Right lobe of liver (tissue), 6 donors: ENCODE measurements around the gene UBASH3B. TPM values are rescaled to one million over a fixed set of nuclear protein-coding genes. Genes with fewer than 3 reads are reported as not detected.

Experiments used
- ATAC-seq, 4 donors: fragments of 200-7000 bp; cut with Tn5 transposase; one replicate each; pipeline ENCODE4 v1.9.1; 2020; ENCODE audit warnings: mild to moderate bottlenecking in 4 of 4, moderate library complexity in 4 of 4
- DNase-seq, 3 donors: peaks; one replicate each; pipeline ENCODE4 v3.0.0-alpha.2; 2020
- H3K27ac ChIP-seq, 3 donors: fragments of 200-600 bp; one replicate each; pipeline ENCODE4 v1.8.0; 2022
- H3K27me3 ChIP-seq, 2 donors: fragments of 200-600 bp; one replicate each; pipeline ENCODE4 v1.8.0; 2022
- H3K36me3 ChIP-seq, 4 donors: fragments of 200-600 bp; sonication (generic) in 1 of 4; one replicate each; pipeline versions ENCODE4 v1.5.1 to v1.8.0; 2017 to 2022; ENCODE audit warnings: control low read depth in 1 of 4
- H3K4me1 ChIP-seq, 4 donors: fragments of 200-600 bp; sonication (generic) in 1 of 4; one replicate each; pipeline versions ENCODE4 v1.5.1 to v1.8.0; 2017 to 2022; ENCODE audit warnings: control low read depth in 1 of 4
- H3K4me3 ChIP-seq, 3 donors: fragments of 200-600 bp; one replicate each; pipeline ENCODE4 v1.8.0; 2022
- H3K9me3 ChIP-seq, 4 donors: fragments of 200-600 bp; sonication (generic) in 1 of 4; one replicate each; pipeline versions ENCODE4 v1.5.1 to v1.8.0; 2017 to 2022; ENCODE audit warnings: control low read depth in 1 of 4
- CTCF ChIP-seq, 4 donors: fragments of 200-600 bp in 3 of 4; fragments of 450-650 bp in 1 of 4; IDR thresholded peaks; one replicate each; pipeline versions ENCODE4 v1.5.1 to v1.8.0; 2016 to 2022; ENCODE audit warnings: antibody characterized with exemption in 4 of 4, mild to moderate bottlenecking in 2 of 4
- POLR2A ChIP-seq: fragments of 450-650 bp; IDR thresholded peaks from one replicate; pipeline ENCODE4 v1.6.1; 2017; ENCODE audit warnings: antibody characterized with exemption, mild to moderate bottlenecking
- WGBS: methylation state at CpG from one replicate; pipeline ENCODE4 v1.1.6; 2018; ENCODE audit warnings: low coverage, low lambda C conversion rate; ENCODE audit not compliant: insufficient coverage; ENCODE audit errors: missing lambda C conversion rate; 5-methylcytosine and 5-hydroxymethylcytosine counted together
- intact Hi-C, 2 donors: fragments of 100-400 bp; cut with DNase I; formaldehyde crosslinking; loops; one replicate each; pipeline versions ENCODE4 v1.11.2 to v1.14.1; 2022
- total RNA-seq, 6 experiments: library from RNA; depleted of rRNA in 2 of 6; stranded (reverse); fragments of >200 nt in 2 of 6; fragmentation: NEBNext Ultra II Directional in 3 of 6; extraction: Animal tissue kit (Norgen Biotek cat#: 25700) in 3 of 6; gene quantifications; one replicate each; pipeline versions ENCODE4 v1.1.0 to v1.2.4, GENCODE V29; 2016 to 2023
- donor health status: DM: no; HTN: yes; CAD: no.
- donor health status: DM: no; HTN: no; CAD: no.
- donor health status: DM: no; HTN: no; CAD: no.
- donor health status: DM: no; HTN: yes; CAD: no.
- donor health status: DM: no; HTN: yes; CAD: no.

Gene UBASH3B
- total RNA-seq, 6 experiments from 2014 or later, result 1.7 to 10.5 (median 2.4) TPM

DNA sequence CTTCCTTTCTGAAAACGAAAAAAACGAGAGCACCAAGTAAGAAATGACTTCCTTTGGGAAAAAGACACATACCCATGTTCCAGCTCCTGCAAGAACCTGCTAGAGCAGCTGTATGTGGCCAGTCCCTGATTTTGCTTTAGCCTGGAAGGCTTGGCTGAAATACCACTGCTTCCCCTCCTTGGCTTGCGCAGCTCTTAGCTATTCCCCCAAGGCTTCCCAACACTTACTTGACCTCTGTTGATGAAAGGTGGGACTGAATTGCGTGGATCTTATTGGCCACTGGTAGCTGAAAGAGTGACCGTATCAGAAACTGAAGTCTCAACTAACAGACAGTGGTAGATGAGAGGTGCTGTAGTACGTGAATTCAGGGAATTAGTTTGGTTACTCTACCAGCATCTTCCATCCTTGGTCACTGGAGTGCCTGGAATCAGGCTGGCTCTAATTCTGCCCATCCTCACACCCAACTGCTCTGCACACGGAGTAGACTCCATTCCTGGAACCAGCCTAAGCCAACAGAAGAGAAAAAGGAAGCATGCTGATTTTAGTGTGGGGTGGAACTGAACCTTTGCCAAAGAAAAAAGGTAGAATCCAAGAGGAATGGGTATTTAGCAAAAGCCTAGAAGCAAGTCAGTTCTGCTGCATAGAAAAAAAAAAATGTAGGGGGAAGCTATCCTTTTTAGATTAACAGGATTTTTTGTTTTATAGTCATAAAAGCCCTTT, 109.0 kb downstream of the UBASH3B start:
- intact Hi-C loops, result no loop called here
- TF ChIP-seq POLR2A (no peak), CTCF (IDR thresholded peaks at IDR 0.05) (no peak)

DNA sequence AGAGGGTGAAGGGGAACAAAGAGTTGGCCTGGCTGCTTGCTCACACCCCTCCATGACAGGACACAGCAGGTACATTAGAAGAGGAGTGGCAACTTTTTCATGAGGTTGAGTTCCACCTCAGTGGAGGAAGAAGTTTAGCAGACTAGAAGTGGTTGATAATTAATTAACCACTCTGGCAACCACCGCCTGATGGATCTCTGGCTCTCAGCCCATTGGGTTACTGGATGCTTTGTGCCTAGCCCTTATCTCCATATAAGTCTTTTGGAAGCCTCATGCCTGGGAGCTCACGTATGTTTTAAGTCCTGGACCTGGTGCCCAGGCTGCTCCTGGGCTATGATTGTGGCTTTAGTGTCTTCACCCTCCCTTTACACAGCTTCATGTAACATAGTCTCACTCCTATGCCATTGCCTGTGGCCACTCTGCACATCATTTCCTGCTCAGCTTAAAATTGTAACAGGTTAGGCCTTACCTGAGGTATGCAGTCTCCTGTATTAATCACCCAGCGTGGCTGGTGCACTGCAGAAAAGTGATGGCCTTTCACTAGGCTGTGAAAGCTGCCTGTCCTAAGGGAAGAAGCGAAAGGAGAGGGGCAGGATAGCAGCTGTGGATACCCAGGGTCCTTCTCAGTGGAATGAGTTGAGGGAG, 110.1 kb downstream of the UBASH3B start:
- intact Hi-C loops, result no loop called here
- H3K27ac ChIP-seq, result no peak overlapping the region
- H3K36me3 ChIP-seq, result no peaks in the 10 kb centered on the region
- H3K9me3 ChIP-seq, result no peaks in the 10 kb centered on the region
- no peak overlapping the region for H3K4me3 ChIP-seq
- no peaks in the 10 kb centered on the region for H3K27me3 ChIP-seq
- no peak for DNase-seq
- no peaks in the 10 kb centered on the region for H3K4me1 ChIP-seq
- whole genome bisulfite sequencing, result 56% methylated on average over 4 of the region's 4 CpGs
- ATAC-seq, result peak in 1 of 4 donors; percentile 33
- TF ChIP-seq POLR2A, result no peak

More for the DNA sequence above, 109.0 kb downstream of the UBASH3B start:
- Histone ChIP-seq H3K27ac (no peak overlapping the region), H3K27me3 (no peaks in the 10 kb centered on the region), H3K4me3 (no peak overlapping the region), H3K9me3 (no peaks in the 10 kb centered on the region), H3K4me1 (no peaks in the 10 kb centered on the region), H3K36me3 (no peaks in the 10 kb centered on the region)
- ATAC-seq, result no peak
- no peak for DNase-seq
- 54% methylated on average over 5 of the region's 7 CpGs for WGBS

DNA sequence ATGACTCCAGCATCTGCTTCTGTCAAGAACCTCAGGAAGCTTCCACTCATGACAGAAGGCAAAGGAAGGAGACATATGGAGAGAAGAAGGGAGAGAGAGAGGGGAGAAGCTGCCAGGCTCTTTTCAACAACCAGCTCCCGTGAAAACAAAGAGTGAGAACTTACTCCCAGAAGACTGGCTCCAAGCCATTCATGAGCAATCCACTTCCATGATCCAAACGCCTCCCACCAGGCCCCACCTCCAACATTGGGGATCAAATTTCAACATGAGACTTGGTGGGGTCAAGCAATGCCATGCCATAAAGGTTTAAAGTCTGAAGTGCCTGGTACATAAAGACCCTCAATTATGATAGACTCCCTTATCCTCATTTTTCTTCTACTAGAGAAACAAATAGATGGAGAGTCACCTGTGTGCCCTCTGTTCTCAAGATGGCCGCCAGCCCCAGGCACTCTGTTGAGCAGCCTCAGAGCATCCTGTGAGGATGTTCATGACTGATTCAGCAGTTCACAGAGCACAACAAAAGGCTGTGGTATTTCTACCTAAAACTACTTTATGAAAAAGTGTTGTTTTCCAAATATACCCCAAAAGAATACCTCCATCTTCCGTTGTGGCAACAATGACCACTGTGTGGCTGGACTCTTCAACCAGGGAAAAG, 113.7 kb downstream of the UBASH3B start:
- Histone ChIP-seq H3K27ac (no peak overlapping the region), H3K27me3 (no peaks in the 10 kb centered on the region), H3K36me3 (no peaks in the 10 kb centered on the region), H3K4me3 (no peak overlapping the region), H3K9me3 (no peaks in the 10 kb centered on the region), H3K4me1 (no peaks in the 10 kb centered on the region)
- 48% methylated on average over 3 of the region's 4 CpGs for WGBS
- no peak for DNase-seq
- intact Hi-C loops, result no loop called here
- no peak for ATAC-seq
- TF ChIP-seq POLR2A (no peak), CTCF (IDR thresholded peaks at IDR 0.05) (no peak)

GRCh38 chr11:122772945-122773344, 117.4 kb downstream of the UBASH3B start:
- ATAC-seq (peak in 1 of 4 donors; percentile 44), DNase-seq (no peak)
- TF ChIP-seq CTCF (IDR thresholded peaks at IDR 0.05) (no peak), POLR2A (no peak)
- whole genome bisulfite sequencing, result 34% methylated on average over 3 of the region's 7 CpGs
- Histone ChIP-seq H3K9me3 (no peaks in the 10 kb centered on the region), H3K27ac (no peak overlapping the region), H3K4me1 (no peaks in the 10 kb centered on the region), H3K36me3 (no peaks in the 10 kb centered on the region), H3K27me3 (no peaks in the 10 kb centered on the region), H3K4me3 (no peak overlapping the region)
- intact Hi-C loops, result no loop called here

DNA sequence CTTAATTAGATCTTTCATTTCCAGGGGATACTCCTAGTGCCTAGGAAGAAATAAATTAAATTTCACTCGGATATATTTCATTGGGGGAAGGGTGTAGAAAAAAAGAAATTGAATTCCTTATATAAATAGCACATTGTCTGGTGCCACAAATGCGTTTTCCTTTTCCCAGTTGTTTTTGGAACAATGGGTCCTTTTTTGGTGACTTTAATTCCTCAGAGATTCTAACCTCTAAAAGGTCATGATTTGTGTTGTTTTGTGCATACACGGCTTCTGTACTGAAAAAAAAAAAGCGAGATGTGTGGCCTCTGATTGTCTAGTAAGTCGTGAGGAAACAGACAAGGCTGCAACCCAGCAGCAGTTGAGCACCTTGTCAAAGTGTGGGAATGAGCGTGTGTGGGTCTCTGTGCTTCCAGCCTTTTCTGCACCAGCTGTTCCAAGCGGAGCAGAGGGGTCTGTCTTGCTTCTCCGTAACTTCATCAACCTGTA, 118.3 kb downstream of the UBASH3B start:
- Histone ChIP-seq H3K36me3 (no peaks in the 10 kb centered on the region), H3K4me1 (no peaks in the 10 kb centered on the region), H3K27me3 (no peaks in the 10 kb centered on the region), H3K9me3 (no peaks in the 10 kb centered on the region), H3K27ac (no peak overlapping the region), H3K4me3 (no peak overlapping the region)
- WGBS, result 34% methylated on average over 6 of the region's 8 CpGs
- ATAC-seq (no peak), DNase-seq (no peak)
- intact Hi-C loops, result no loop called here
- TF ChIP-seq POLR2A, result no peak
- no peak for TF ChIP-seq CTCF (IDR thresholded peaks at IDR 0.05)
